GM18505 (cell line): Measurements from ENCODE around the gene ZNF644.
"Not testable (repeated sequence)": the region's sequence is repeated elsewhere in the genome, so short reads cannot be mapped to it uniquely, and the experiment has no call there.

Experiments used
- ATAC-seq: cut with Tn5 transposase; IDR thresholded peaks from one replicate; pipeline ENCODE4 v1.9.1; 2021; ENCODE audit not compliant: unreplicated experiment
- POLR2A ChIP-seq: IDR thresholded peaks from 4 replicates; pipeline ENCODE4 v1.6.1; 2011; ENCODE audit warnings: borderline replicate concordance; ENCODE audit not compliant: insufficient read depth, insufficient read length; ENCODE audit errors: extremely low read depth

Gene ZNF644

GRCh38 chr1:90955769-90956168, 66.1 kb downstream of the ZNF644 start:
- no peak for ATAC-seq
- TF ChIP-seq POLR2A: no peak

- TF ChIP-seq POLR2A: no peak
- ATAC-seq: no peak
Observed at GRCh38 chr1:90952906-90953305, 68.9 kb downstream of the ZNF644 start.

- no peak for TF ChIP-seq POLR2A
- no peak for ATAC-seq
Observed at GRCh38 chr1:90951009-90951408, 70.8 kb downstream of the ZNF644 start.

- TF ChIP-seq POLR2A: no peak
Observed at GRCh38 chr1:90948301-90948700, 73.5 kb downstream of the ZNF644 start.

GRCh38 chr1:90946630-90947029, 75.2 kb downstream of the ZNF644 start:
- no peak for TF ChIP-seq POLR2A
- no peak for ATAC-seq

More at GRCh38 chr1:90948301-90948700, 73.5 kb downstream of the ZNF644 start:
- no peak for ATAC-seq

- no peak for TF ChIP-seq POLR2A
- ATAC-seq: no peak
Observed at GRCh38 chr1:90945287-90945686, 76.5 kb downstream of the ZNF644 start.

- ATAC-seq: no peak
- no peak for TF ChIP-seq POLR2A
Observed at GRCh38 chr1:90943966-90944365, 77.9 kb downstream of the ZNF644 start.

- ATAC-seq: no peak
- no peak for TF ChIP-seq POLR2A
Observed at GRCh38 chr1:90940746-90941145, 81.1 kb downstream of the ZNF644 start.

- no peak for ATAC-seq
- TF ChIP-seq POLR2A: no peak
Observed at GRCh38 chr1:90936731-90937130, 85.1 kb downstream of the ZNF644 start.

GRCh38 chr1:90936061-90936460, 85.8 kb downstream of the ZNF644 start:
- no peak for TF ChIP-seq POLR2A
- no peak for ATAC-seq

GRCh38 chr1:90928231-90928630, 93.6 kb downstream of the ZNF644 start:
- not testable (repeated sequence) for ATAC-seq

GRCh38 chr1:90927674-90928073, 94.2 kb downstream of the ZNF644 start:
- not testable (repeated sequence) for ATAC-seq

GRCh38 chr1:90926971-90927370, 94.9 kb downstream of the ZNF644 start:
- no peak for TF ChIP-seq POLR2A
- no peak for ATAC-seq

GRCh38 chr1:90925928-90926869, 95.6 kb downstream of the ZNF644 start:
- ATAC-seq: no peak
- TF ChIP-seq POLR2A: no peak
